ENCODE results near the gene FMN2. TPM values are rescaled to one million over a fixed set of nuclear protein-coding genes. Genes with fewer than 3 reads are reported as not detected.

Gene FMN2
- 0.15 TPM in 1 of 2 replicates, not detected in the other for total RNA-seq

GRCh38 chr1:240091614-240092300 is at the start of gene FMN2:
Gene FMN2 (plus strand): TSS chr1:240091883. CDS start chr1:240092110, 227 bp downstream.

